Activated CD8-positive, alpha-beta memory T cell treated with anti-CD3 and anti-CD28 coated beads for 24 hours (primary cell): ENCODE measurements around the gene OR56B4.

Experiments
- DNase-seq: peaks from one replicate; pipeline ENCODE4 v3.0.0-alpha.2; 2020

Gene OR56B4

GRCh38 chr11:6152126-6152525 lies 44.6 kb downstream of the OR56B4 start:
- no peak for DNase-seq

DNA sequence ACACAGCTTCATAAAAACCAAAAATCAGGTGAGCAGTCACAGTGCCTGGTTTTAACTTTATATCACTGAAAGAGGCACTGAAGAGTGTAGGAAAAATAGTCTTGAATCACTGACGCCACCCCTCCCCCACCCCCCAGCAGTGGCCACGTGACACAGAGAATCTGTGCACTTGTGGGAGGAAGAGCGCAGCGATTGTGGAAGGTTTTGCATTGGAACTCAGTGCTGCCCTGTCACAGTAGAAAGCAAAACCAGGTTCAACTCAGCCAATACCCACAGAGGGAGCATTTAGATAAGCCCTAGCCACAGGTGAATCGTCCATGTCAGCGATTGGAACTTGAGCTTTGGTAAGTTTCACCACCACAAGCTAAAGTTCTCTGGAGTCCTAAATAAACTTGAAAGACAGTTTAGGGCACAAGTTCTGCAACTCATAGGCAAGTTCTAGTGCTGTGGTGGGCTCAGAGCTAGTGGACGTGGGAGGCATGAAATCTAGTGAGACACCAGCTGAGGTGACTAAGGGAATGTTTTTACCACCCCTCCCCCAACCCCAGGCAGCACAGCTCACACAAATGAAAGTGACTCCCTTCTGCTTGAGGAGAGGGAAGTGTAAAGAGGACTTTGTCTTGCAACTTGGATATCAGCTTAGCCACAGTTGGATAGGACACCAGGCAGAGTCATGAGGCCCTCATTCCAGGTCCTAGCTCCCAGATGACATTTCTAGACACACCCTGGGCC lies 49.3 kb downstream of the OR56B4 start:
- DNase-seq: no peak
